ENCODE results near the gene ATP6V0E2.
A peak's percentile ranks its signal among the peaks of the same experiment; 100 is the strongest.

The ATP6V0E2 gene

GRCh38 chr7:149864023-149864422 is 9.7 kb upstream of the ATP6V0E2 start:
- DNase-seq (ENCODE audit: low spot score) = no peak

- DNase-seq (ENCODE audit: low spot score) = no peak
Observed at GRCh38 chr7:149864751-149865150, 9.0 kb upstream of the ATP6V0E2 start.

- DNase-seq (ENCODE audit: low spot score) = peak; percentile 71
Observed at GRCh38 chr7:149865437-149865836, 8.3 kb upstream of the ATP6V0E2 start.

GRCh38 chr7:149866139-149866778 is 7.5 kb upstream of the ATP6V0E2 start:
- DNase-seq (ENCODE audit: low spot score) = no peak

DNA sequence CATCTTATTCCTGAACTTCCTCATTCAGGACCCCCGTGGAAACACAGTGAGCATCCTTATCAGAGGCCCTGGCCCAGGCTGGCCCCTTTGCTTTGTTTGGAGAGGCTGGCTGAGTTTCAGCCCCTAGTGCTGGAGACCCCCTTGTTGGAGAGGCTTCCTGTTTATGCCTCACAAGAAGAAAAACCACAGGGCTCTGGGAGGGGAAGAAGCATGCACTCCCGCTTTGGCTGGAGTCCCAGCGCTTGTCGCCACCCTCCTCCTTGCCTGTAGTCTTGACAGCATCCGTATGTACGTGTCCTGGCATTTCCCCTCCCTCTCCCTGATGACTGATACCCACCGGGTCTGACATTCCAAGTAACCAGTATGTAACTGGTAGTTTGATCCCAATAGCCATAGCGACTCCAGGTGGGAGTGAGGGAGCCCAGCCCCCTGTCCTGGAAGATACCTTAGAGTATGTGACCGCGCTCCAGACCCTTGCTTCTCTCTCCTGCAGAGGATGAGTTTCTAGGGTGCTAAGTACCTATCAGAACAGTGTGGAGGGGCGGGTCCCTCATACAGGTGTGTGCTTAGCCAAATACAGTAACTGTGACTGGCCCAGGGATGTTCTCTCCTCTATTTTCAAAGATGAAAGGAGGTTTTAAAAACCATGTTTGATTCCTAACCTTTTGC is 6.9 kb upstream of the ATP6V0E2 start:
- DNase-seq (ENCODE audit: low spot score) = no peak

DNA sequence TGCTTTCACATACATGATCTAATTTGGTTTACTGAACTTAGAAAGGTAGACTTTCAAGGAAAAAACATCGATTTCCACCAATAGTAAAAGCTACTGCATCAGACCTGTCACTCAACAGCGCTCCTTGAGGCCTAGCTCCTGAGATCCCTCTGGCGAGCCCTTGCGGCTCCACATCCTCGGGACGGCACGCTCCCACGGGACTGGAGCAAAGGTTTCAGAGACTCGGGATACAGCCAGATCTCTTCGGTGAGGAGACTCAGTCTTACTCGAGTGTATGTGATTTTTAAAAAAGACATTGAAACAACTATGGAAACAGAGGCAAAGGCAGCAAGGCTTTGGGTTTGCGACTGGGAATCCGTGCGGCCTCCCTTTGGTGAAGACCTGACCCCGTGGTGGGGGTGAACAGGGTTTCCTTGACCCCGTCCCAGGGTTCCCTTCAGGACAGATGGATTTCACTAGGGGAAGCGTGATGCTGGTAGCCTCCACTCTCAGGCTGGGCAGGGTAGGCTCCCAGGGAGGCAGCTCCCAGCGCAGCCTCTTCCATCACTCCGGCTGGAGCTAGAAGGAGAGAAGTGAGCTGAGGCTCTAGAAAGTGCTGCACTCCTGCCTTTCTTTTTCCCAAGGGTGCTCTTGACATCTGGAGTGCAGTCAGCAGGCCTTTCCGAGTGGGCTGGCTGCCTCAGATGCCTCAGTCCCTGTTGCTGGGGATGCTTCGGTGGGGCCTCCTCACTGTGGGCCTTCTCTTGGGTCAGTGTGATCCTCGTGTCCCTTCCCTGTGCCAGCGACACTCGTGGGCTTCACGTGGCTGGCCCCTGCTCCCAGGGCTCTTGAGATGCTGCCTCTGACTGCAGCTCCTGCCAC is 5.8 kb upstream of the ATP6V0E2 start:
- no peak for DNase-seq (ENCODE audit: low spot score)

- DNase-seq (ENCODE audit: low spot score) = no peak
Observed at GRCh38 chr7:149868623-149869290, 5.0 kb upstream of the ATP6V0E2 start.

DNA sequence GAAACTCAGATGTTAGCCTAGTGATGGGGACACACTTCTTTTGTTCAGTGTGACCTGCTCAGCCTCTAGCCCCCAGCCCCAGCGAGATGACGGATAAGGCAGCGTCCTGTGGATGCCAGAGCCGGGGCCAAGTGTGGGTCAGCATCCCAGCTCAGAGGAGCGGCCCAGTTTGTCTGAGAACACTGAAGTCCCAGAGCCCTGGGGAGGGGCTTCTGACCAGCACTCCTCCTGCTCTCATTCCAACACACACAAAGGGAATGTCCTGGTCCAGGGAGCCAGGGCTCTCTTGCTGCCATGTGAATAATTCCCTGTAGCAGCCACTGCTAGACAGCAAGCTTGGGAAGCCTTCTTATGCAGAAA is 4.5 kb upstream of the ATP6V0E2 start:
- no peak for DNase-seq (ENCODE audit: low spot score)

GRCh38 chr7:149869867-149870266 is 3.9 kb upstream of the ATP6V0E2 start:
- peak; percentile 67 for DNase-seq (ENCODE audit: low spot score)

DNA sequence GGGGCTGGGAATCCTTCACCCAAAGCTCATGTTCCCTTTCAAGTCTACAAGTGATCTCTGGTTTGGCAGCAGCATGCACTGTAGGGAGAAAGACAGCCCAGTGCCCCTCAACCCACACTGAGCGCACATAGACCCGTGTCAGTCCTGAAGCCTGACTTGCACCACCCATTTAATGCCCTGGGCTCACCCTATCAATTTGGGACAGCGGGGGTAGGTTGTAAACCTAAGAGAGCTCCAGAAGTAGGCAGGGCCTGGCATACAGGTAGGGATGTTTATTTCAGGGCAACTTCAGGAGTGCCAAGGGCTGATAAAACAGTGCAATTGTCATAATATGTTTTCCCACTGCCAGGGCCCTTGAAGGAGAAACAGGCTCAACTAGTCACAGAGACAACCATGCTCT is 3.5 kb upstream of the ATP6V0E2 start:
- no peak for DNase-seq (ENCODE audit: low spot score)

GRCh38 chr7:149870701-149871483 is 2.9 kb upstream of the ATP6V0E2 start:
- no peak for DNase-seq (ENCODE audit: low spot score)

DNA sequence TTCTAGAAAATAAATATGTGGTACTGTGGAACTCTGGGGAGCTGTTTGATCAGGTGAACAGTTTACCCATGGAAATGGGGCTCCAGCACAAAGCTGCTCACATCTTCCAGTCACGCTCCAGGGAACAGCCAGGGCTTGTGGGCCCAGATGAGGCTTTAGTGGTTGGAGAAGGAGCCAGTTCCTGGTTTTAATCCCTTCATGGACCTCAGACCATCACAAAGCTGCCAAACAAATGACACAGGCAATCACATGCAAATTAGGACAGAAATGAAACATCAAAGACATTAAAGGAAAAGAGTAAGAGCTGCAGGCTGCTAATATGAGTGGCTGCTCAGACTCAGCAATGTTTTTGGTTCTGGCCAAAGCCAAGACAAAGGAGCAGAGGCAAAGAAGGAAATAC is 2.2 kb upstream of the ATP6V0E2 start:
- DNase-seq (ENCODE audit: low spot score) = peak; percentile 43

DNA sequence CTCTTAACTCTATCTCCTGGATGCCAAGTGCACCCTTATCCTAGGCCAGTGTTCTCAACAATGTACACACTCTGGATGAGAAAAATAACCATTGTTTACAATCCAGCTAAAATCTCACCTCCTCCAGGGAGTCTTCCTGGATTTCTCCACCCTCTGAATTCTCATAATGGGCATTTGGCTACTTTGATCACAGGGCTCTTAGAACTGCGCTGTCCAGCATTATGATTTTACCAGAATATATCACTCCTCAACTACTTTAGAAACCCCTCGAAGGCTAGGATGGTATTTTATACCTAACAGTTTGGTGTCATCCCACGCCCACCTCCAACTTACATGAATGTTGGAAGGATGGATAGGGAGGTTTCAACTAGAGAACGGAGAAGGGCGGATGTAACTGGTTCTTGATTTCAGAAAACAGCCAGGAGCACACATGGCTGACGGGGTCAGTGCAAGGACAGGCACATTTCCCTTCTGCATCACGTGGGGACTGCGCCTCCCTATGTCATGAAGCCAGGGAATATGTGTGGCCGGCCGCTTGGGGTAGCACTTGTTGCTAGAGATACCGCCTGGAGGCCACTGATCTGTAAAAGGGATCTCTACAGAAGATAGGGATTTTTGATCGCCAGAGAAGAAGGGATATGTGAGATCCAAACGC is 1.2 kb upstream of the ATP6V0E2 start:
- peak; percentile 46 for DNase-seq (ENCODE audit: low spot score)

DNA sequence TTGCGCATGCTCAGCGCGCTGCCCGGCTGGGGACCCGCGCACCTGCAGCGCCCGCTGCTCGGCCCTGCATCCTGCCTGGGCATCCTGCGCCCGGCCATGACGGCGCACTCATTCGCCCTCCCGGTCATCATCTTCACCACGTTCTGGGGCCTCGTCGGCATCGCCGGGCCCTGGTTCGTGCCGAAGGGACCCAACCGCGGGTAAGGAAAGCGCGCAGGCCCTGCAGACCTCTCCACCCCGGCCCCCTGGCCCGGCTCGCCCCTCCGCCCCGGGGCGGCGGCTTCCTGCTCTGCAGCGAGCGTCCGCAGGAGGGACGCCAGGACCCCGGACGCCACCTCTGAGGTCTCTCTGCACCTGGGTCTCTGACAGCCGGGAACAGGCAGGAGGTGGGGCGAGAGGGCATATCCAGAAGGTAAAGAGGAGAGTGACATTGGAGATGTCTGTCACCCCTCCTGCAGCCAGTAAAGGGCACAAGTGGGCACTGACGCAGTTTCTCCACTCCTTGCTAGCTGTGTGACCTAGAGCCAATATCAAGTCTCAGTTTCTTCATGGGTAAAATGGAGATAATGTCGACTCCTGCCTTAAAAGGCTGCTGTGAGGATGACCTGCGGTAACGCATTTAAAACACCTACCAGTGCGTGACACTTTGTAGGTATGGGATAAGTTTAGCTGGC is 338 bp downstream of the ATP6V0E2 start:
- no peak for DNase-seq (ENCODE audit: low spot score)

GRCh38 chr7:149874644-149875028 is 867 bp downstream of the ATP6V0E2 start:
- no peak for DNase-seq (ENCODE audit: low spot score)

GRCh38 chr7:149875396-149875795 is 1.6 kb downstream of the ATP6V0E2 start:
- no peak for DNase-seq (ENCODE audit: low spot score)

- DNase-seq (ENCODE audit: low spot score) = no peak
Observed at GRCh38 chr7:149877890-149878522, 4.2 kb downstream of the ATP6V0E2 start.

GRCh38 chr7:149878523-149878921 is 4.8 kb downstream of the ATP6V0E2 start:
- no peak for DNase-seq (ENCODE audit: low spot score)

GRCh38 chr7:149879271-149879743 is 5.5 kb downstream of the ATP6V0E2 start:
- DNase-seq (ENCODE audit: low spot score) = no peak
